GM23248 (cell line): ENCODE data around the gene CCDC127.
"Not testable (repeated sequence)": the region's sequence is repeated elsewhere in the genome, so short reads cannot be mapped to it uniquely, and the experiment has no call there.

Experiments
- EZH2 ChIP-seq: fragments of 200-600 bp; sonication (generic); IDR thresholded peaks from 2 replicates; pipeline ENCODE4 v1.6.1; 2018; ENCODE audit warnings: antibody characterized with exemption, mild to moderate bottlenecking; ENCODE audit not compliant: insufficient read depth, poor library complexity, severe bottlenecking
- EZH2phosphoT487 ChIP-seq: fragments of 200-600 bp; sonication (generic); IDR thresholded peaks from 2 replicates; pipeline ENCODE4 v1.6.1; 2018; ENCODE audit warnings: antibody characterized with exemption, moderate library complexity, mild to moderate bottlenecking, low read depth; ENCODE audit not compliant: insufficient read depth

GRCh38 chr5:237931-238330 is 20.0 kb upstream of the CCDC127 start:
- not testable (repeated sequence) for TF ChIP-seq EZH2, EZH2phosphoT487
